EH (cell line): ENCODE data around the gene TMX2.
A peak's percentile ranks its signal among the peaks of the same experiment; 100 is the strongest.

Experiments used
- DNase-seq: peaks from one replicate; pipeline ENCODE4 v3.0.0-alpha.2; 2015; ENCODE audit warnings: low read depth

TMX2 gene

GRCh38 chr11:57764972-57765371, 52.6 kb downstream of the TMX2 start:
- no peak for DNase-seq

DNA sequence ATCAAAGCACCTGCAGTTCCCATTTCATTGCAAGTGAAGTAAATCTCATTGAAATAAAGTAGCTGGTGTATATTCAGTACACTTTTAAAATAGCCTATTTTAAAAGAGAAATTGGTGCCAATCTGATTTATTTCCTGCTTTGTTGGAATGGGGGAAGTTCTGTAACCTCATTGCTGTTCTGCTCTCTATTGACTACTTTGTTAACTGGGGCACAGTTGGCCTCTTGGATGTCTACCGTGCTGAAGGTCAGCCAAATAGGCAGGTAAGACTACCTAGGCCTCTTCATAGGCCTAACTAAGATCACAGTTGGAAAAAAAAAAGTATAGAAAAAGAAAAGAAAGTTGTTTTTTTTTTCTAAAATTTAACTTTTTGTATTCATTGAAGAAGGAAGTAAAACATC, 58.4 kb downstream of the TMX2 start:
- DNase-seq = no peak

DNA sequence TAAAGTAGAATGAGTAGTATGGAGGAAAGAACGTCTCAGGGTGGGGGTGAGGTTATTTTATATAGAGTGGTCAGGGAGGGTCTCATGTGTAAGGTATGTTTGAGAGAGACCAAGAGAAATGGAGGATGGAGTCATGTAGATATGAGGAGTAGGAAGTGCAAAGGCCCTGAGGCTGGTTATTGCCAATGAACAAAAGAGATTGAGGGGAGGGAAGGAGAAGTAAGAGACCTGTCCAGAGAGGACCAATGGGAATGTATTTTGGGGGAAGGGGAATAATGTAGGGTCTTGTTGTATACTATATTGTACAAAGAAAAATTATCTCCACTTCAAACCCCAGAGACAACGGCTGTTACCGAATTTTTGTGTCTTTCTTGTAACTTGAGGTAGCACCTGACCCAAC, 59.0 kb downstream of the TMX2 start:
- no peak for DNase-seq

GRCh38 chr11:57772562-57772961, 60.2 kb downstream of the TMX2 start:
- peak; percentile 48 for DNase-seq

DNA sequence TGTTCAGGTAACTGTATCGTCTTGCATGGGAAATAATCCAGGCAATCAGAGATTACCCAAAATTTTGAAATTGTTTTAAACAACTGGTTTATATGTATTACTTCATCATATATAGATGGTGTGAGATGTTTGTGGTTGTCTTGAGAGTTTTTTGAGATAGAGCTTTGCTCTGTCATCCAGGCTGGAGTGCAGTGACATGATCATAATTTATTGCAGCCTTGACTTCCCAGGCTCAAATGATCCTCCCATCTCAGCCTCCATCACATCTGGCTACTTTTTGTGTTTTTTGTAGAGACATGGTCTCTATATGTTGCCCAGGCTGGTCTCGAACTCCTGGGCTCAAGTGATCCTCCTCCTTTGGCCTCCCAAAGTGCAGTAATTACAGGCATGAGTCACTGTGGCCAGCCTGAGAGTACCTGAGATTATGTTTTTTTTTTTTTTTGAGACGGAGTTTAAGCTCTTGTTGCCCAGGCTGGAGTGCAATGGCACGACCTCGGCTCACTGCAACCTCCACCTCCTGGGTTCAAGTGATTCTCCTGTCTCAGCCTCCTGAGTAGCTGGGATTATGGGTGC, 60.7 kb downstream of the TMX2 start:
- no peak for DNase-seq

DNA sequence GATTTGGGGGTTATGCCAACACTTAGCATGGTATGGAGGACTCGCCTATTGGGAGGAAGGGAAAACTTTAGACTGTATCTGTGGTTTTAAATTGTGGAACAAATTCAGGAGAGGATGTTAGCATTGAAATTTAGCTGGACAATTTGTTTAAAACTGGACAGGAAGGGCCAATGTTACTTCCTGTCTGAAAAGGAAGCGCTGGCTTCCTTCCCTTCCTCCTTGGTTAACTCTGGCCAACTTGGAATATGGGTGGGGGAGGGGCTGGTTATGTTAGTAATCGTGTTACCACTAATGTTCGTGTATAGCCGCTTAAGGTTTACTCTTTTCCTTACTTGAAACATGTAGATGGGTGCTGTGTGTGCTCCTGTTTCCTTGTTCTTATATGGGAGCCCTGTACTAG, 63.1 kb downstream of the TMX2 start:
- no peak for DNase-seq

- peak; percentile 87 for DNase-seq
These were observed 63.7 kb downstream of the TMX2 start for GRCh38 chr11:57776031-57776521.

- no peak for DNase-seq
These were observed 64.3 kb downstream of the TMX2 start for GRCh38 chr11:57776577-57777210.

GRCh38 chr11:57777969-57778317, 65.5 kb downstream of the TMX2 start:
- peak; percentile 32 for DNase-seq

- peak; percentile 99 for DNase-seq
These were observed 66.1 kb downstream of the TMX2 start for GRCh38 chr11:57778318-57779037.

GRCh38 chr11:57779276-57779675, 66.9 kb downstream of the TMX2 start:
- peak; percentile 82 for DNase-seq

GRCh38 chr11:57781529-57781943, 69.1 kb downstream of the TMX2 start:
- no peak for DNase-seq

DNA sequence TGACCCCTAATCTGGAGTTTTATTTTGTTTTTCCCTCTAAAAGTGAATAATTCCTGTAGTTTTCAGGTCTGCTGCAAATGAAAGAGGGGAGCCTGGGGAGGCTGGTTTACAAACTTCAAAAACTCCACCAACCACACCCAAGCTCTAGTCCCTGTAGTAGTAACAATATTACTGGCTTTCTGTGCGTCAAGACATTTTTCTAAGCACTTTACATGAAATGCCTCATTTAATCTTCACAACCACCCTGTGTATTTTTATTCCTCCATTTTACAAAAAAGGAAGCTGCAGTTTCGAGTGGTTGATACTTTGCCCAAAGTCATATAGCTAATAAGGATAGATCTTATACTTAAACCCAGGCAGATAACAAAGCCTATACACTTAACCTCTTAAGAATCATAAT, 72.7 kb downstream of the TMX2 start:
- no peak for DNase-seq

- DNase-seq = peak; percentile 91
These were observed 74.0 kb downstream of the TMX2 start for GRCh38 chr11:57786436-57786835.

DNA sequence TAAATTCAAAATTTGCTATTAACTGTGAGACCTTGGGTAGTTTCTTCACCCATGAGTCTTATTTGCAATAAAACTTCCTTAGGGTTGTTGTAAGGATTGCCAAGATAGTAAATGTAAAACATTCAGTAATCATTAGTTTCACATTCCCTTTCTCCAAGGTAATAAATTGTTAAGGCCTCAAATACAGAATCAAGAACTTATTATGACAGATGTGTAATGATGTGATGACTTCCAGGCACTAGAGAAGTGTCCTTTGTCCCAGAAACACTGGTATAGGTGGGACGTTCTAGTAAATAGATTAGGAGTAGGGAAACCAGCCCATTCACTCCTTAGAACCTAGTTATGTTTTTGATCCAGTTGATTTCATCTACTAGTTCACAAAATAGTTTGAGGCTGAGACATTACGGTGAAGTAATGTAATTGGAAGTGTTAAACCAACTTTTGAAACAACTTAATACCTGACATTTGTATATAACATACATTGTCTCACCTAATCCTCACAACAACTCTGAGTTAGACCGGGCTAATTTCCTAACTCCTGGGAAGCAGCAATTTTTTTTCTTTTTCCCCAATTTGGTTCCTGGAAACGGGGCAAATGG, 74.7 kb downstream of the TMX2 start:
- DNase-seq = no peak

- DNase-seq = peak; percentile 41
These were observed 75.7 kb downstream of the TMX2 start for GRCh38 chr11:57787920-57788702.

DNA sequence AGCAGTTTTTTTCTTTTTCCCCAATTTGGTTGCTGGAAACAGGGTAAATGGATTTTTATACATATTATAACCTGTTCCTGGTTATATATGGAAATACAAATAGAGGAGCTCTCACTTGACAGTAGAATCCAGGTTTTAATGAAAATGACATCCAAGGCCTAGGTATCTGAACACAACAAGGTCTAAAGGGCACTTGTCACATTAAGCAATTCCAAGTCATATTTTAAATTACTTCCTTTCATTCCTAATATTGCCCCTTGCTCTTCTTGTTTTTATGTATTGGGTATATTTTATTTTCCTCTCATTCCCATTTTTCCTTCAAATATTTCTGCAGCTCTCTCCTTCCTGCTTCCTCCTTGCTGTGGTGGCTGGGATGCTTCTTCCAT, 76.3 kb downstream of the TMX2 start:
- DNase-seq = no peak
